ENCODE results near the gene ZMYND19.

GRCh38 chr9:137589441-137590122 lies 730 bp downstream of the ZMYND19 start:
- TF ChIP-seq CTCF (IDR thresholded peaks at IDR 0.05) (no peak), REST (IDR thresholded peaks at IDR 0.05; ENCODE audit: insufficient read depth in 1 of 2, low read depth in 2 of 2, low read length in 1 of 2) (no peak), POLR2AphosphoS5 (IDR thresholded peaks at IDR 0.05; ENCODE audit: low read depth, low read length) (no peak), TCF7L2 (IDR thresholded peaks at IDR 0.05; ENCODE audit: low read depth, low read length) (no peak), SIN3A (IDR thresholded peaks at IDR 0.05; ENCODE audit: borderline replicate concordance, insufficient read depth, low read depth, low read length) (no peak)
